Type B pancreatic cell (in vitro differentiated cells): ENCODE data around the gene NCCRP1. TPM values are rescaled to one million over a fixed set of nuclear protein-coding genes. Genes with fewer than 3 reads are reported as not detected.

Experiments
- DNase-seq: peaks from one replicate; pipeline ENCODE4 v3.0.0; 2021; ENCODE audit warnings: mixed read lengths; ENCODE audit not compliant: unreplicated experiment; ENCODE audit errors: extremely low spot score
- H3K27ac Mint-ChIP-seq: 2 replicates; pipeline ENCODE4 v1.8.0; 2021; ENCODE audit warnings: mild to moderate bottlenecking, mixed read lengths
- H3K27me3 Mint-ChIP-seq: 2 replicates; pipeline ENCODE4 v1.8.0; 2021; ENCODE audit warnings: mixed read lengths
- H3K36me3 Mint-ChIP-seq: 2 replicates; pipeline ENCODE4 v1.8.0; 2021; ENCODE audit warnings: mixed read lengths
- H3K4me1 Mint-ChIP-seq: one replicate; pipeline ENCODE4 v1.8.0; 2021; ENCODE audit warnings: mixed read lengths; ENCODE audit not compliant: unreplicated experiment
- H3K4me3 Mint-ChIP-seq: 2 replicates; pipeline ENCODE4 v1.8.0; 2021; ENCODE audit warnings: mild to moderate bottlenecking, mixed read lengths
- H3K9me3 Mint-ChIP-seq: 2 replicates; pipeline ENCODE4 v1.8.0; 2021; ENCODE audit warnings: mixed read lengths
- total RNA-seq: library from RNA; stranded (reverse); gene quantifications from 2 replicates; pipeline ENCODE4 v1.2.1, GENCODE V29; 2021; ENCODE audit warnings: low replicate concordance
- TF ChIP-seq, protein P1 (sequence below): fragments of 200-600 bp; sonication (generic); conservative IDR thresholded peaks from 2 replicates; pipeline ENCODE4 v1.5.0; 2021; ENCODE audit warnings: antibody characterized with exemption, mild to moderate bottlenecking

Gene NCCRP1
- total RNA-seq, 1 donor from 2014 or later, result 19.0 TPM

DNA sequence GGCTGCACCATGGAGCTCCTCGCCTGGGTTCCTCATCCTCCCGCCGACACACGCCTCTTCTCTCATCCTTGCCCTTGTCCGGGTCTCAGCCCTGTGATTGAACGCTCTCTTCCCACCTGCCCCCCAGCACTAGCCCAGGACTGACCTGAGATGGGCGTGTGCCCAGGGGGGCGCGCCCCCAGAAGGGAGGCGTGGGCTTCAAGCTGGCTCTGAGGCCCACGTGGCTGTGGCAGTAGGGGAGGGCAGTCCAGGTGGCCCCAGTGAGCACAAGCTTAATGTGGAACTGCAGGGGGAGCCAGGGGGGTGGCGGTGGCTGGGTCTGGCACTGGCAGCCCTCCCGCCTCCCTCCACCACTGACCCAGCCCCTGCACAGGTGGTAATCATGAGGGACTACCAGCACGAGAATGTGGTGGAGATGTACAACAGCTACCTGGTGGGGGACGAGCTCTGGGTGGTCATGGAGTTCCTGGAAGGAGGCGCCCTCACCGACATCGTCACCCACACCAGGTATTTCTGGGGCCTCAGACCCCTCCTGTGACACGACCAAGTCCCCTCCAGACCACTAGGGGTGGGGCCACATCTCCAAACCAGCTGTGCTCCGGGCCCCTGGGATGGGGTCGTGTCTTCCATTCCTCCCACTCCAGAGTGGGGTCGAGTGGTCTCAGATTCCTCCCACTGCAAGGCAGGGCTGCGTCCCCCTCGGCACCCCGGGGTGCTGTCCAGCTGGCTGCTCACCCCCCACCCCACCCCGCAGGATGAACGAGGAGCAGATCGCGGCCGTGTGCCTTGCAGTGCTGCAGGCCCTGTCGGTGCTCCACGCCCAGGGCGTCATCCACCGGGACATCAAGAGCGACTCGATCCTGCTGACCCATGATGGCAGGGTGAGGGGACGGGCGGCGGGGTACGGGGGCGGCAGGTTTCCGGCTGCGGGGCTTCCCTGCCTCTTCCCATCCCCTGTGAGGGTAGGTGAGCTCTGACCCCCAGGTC lies 21.9 kb upstream of the NCCRP1 start:
- DNase-seq, result no peak
- H3K36me3 Mint-ChIP-seq, result no peaks in the 10 kb centered on the region
- TF ChIP-seq, protein P1, sequence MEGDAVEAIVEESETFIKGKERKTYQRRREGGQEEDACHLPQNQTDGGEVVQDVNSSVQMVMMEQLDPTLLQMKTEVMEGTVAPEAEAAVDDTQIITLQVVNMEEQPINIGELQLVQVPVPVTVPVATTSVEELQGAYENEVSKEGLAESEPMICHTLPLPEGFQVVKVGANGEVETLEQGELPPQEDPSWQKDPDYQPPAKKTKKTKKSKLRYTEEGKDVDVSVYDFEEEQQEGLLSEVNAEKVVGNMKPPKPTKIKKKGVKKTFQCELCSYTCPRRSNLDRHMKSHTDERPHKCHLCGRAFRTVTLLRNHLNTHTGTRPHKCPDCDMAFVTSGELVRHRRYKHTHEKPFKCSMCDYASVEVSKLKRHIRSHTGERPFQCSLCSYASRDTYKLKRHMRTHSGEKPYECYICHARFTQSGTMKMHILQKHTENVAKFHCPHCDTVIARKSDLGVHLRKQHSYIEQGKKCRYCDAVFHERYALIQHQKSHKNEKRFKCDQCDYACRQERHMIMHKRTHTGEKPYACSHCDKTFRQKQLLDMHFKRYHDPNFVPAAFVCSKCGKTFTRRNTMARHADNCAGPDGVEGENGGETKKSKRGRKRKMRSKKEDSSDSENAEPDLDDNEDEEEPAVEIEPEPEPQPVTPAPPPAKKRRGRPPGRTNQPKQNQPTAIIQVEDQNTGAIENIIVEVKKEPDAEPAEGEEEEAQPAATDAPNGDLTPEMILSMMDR, result no peak
- no peaks in the 10 kb centered on the region for H3K9me3 Mint-ChIP-seq
- H3K27me3 Mint-ChIP-seq, result no peaks in the 10 kb centered on the region
- H3K4me3 Mint-ChIP-seq, result no peak overlapping the region
- H3K27ac Mint-ChIP-seq, result no peak overlapping the region
- no peaks in the 10 kb centered on the region for H3K4me1 Mint-ChIP-seq

- H3K27me3 Mint-ChIP-seq, result no peaks in the 10 kb centered on the region
- no peaks in the 10 kb centered on the region for H3K4me1 Mint-ChIP-seq
- no peak overlapping the region for H3K27ac Mint-ChIP-seq
- DNase-seq, result no peak
- TF ChIP-seq, protein P1, result no peak
- no peaks in the 10 kb centered on the region for H3K9me3 Mint-ChIP-seq
- no peaks in the 10 kb centered on the region for H3K36me3 Mint-ChIP-seq
- H3K4me3 Mint-ChIP-seq, result no peak overlapping the region
Measured at GRCh38 chr19:39175564-39175963, 21.2 kb upstream of the NCCRP1 start.

- no peaks in the 10 kb centered on the region for H3K4me1 Mint-ChIP-seq
- H3K4me3 Mint-ChIP-seq, result no peak overlapping the region
- TF ChIP-seq, protein P1, result no peak
- no peak for DNase-seq
- H3K9me3 Mint-ChIP-seq, result no peaks in the 10 kb centered on the region
- H3K27ac Mint-ChIP-seq, result no peak overlapping the region
- H3K27me3 Mint-ChIP-seq, result no peaks in the 10 kb centered on the region
- peaks cover 3% of the 10 kb centered on the region for H3K36me3 Mint-ChIP-seq
Measured at GRCh38 chr19:39177110-39177699, 19.6 kb upstream of the NCCRP1 start.

GRCh38 chr19:39177736-39178135 lies 19.0 kb upstream of the NCCRP1 start:
- Mint-ChIP-seq H3K4me3 (no peak overlapping the region), H3K27ac (no peak overlapping the region), H3K36me3 (peaks cover 4% of the 10 kb centered on the region), H3K9me3 (no peaks in the 10 kb centered on the region), H3K27me3 (no peaks in the 10 kb centered on the region), H3K4me1 (no peaks in the 10 kb centered on the region)
- no peak for DNase-seq
- TF ChIP-seq, protein P1, result no peak

DNA sequence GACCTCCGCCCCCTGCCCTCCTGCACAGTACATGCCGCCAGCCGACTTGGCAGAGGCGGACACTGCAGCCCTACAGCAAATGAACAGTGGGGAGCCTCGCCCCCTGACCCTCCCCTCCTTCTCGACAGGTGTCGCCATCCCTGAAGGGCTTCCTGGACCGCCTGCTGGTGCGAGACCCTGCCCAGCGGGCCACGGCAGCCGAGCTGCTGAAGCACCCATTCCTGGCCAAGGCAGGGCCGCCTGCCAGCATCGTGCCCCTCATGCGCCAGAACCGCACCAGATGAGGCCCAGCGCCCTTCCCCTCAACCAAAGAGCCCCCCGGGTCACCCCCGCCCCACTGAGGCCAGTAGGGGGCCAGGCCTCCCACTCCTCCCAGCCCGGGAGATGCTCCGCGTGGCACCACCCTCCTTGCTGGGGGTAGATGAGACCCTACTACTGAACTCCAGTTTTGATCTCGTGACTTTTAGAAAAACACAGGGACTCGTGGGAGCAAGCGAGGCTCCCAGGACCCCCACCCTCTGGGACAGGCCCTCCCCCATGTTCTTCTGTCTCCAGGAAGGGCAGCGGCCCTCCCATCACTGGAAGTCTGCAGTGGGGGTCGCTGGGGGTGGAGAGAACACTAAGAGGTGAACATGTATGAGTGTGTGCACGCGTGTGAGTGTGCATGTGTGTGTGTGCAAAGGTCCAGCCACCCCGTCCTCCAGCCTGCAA lies 18.3 kb upstream of the NCCRP1 start:
- Mint-ChIP-seq H3K4me1 (no peaks in the 10 kb centered on the region), H3K4me3 (no peak overlapping the region), H3K27ac (no peak overlapping the region)

More for the DNA sequence above, 18.3 kb upstream of the NCCRP1 start:
- Mint-ChIP-seq H3K36me3 (peaks cover 7% of the 10 kb centered on the region), H3K9me3 (no peaks in the 10 kb centered on the region), H3K27me3 (no peaks in the 10 kb centered on the region)
- TF ChIP-seq, protein P1, result no peak
- DNase-seq, result no peak
